Measurements from ENCODE around the gene MMP25. TPM values are rescaled to one million over a fixed set of nuclear protein-coding genes. Genes with fewer than 3 reads are reported as not detected.
"Not testable (repeated sequence)": the region's sequence is repeated elsewhere in the genome, so short reads cannot be mapped to it uniquely, and the experiment has no call there.

MMP25 gene
- total RNA-seq, 1 donor from 2014 or later = 10.2 TPM

- H3K9me3 Mint-ChIP-seq; intact Hi-C loops (cut with micrococcal nuclease); H3K27me3 Mint-ChIP-seq: not testable (repeated sequence)
- H3K36me3 Mint-ChIP-seq (ENCODE audit: low read depth) = peaks cover 44% of the 10 kb centered on the region
- peak overlapping the region; percentile 49 for H3K4me3 Mint-ChIP-seq
- DNase-seq = peak; percentile 72
- peaks cover 67% of the 10 kb centered on the region for H3K4me1 Mint-ChIP-seq
- peak overlapping the region; percentile 87 for H3K27ac Mint-ChIP-seq
Measured at GRCh38 chr16:3072148-3072547, 25.8 kb downstream of the MMP25 start.

- H3K4me3 Mint-ChIP-seq; intact Hi-C loops (cut with micrococcal nuclease): not testable (repeated sequence)
- peaks cover 41% of the 10 kb centered on the region for H3K36me3 Mint-ChIP-seq (ENCODE audit: low read depth)
Measured at GRCh38 chr16:3072576-3073263, 26.4 kb downstream of the MMP25 start.

DNA sequence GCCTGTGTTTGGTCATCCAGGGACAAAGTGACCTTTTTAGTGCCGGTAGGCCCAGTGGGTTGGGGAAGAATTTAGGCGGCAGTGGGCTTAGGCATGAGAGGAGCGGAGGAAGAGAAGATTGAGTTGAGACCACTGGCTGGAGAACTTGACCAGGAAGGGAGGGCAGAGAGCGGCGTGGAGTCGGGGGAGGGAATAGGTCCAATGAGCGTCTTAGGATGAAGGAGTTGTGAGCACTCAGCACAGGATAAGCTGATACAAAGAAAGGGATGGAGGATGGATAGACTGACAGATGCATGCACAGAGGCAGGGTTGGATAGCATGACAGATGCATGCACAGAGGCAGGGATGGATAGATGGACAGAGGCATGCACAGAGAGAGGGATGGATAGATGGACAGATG lies 27.1 kb downstream of the MMP25 start:
- peak overlapping the region; percentile 99 for H3K27ac Mint-ChIP-seq
- H3K4me1 Mint-ChIP-seq = peaks cover 72% of the 10 kb centered on the region
- peaks cover 41% of the 10 kb centered on the region for H3K36me3 Mint-ChIP-seq (ENCODE audit: low read depth)
- intact Hi-C loops (cut with micrococcal nuclease) = no loop called here
- no peak for DNase-seq
- no peaks in the 10 kb centered on the region for H3K9me3 Mint-ChIP-seq
- H3K4me3 Mint-ChIP-seq = peak overlapping the region; percentile 80
- H3K27me3 Mint-ChIP-seq = no peaks in the 10 kb centered on the region

More at GRCh38 chr16:3072576-3073263, 26.4 kb downstream of the MMP25 start:
- H3K27ac Mint-ChIP-seq = peak overlapping the region; percentile 99
- peaks cover 68% of the 10 kb centered on the region for H3K4me1 Mint-ChIP-seq
- H3K9me3 Mint-ChIP-seq, H3K27me3 Mint-ChIP-seq: not testable (repeated sequence)
- DNase-seq = peak; percentile 70

DNA sequence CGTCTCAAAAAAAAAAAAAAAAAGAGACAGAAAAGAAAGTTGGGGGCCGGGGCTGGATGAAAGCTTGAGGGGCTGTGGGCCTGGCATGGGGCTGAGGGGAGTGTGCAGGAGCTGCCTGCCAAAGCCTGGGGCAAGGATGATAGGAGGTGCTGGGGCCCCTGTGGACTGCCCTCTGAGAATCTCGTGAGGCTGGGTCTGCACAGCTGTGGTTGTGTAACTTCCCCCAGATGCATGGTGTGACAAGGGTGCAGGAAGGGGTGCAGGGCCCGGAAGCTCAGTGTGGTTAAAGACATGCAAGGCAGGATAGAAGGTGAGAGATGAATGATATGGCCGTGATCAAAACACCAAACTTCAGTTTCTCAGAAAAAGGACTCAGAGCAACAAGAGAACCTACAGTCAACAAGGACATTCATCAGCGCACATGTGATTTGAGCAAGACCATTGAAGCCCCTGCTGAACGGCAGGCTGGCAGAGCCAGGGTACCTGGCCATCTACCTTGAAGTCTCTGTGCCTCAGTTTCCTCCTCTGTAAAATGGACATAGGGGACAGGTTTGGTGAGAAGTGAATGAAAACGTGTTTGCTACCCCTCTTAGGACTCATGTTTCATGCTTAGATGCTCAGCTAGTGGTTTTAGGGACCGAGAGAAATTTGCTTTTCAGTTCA lies 28.6 kb downstream of the MMP25 start:
- Mint-ChIP-seq H3K4me1 (peaks cover 71% of the 10 kb centered on the region), H3K27me3 (no peaks in the 10 kb centered on the region), H3K36me3 (ENCODE audit: low read depth) (peaks cover 39% of the 10 kb centered on the region), H3K4me3 (peak overlapping the region; percentile 80), H3K27ac (peak overlapping the region; percentile 99), H3K9me3 (peaks cover 4% of the 10 kb centered on the region)
- peak; percentile 96 for DNase-seq
- intact Hi-C loops (cut with micrococcal nuclease) = loop anchor here (1.0 to 2.0 kb wide), 2 partner anchors 9 to 16 kb away; no protein-coding TSS in a partner anchor

DNA sequence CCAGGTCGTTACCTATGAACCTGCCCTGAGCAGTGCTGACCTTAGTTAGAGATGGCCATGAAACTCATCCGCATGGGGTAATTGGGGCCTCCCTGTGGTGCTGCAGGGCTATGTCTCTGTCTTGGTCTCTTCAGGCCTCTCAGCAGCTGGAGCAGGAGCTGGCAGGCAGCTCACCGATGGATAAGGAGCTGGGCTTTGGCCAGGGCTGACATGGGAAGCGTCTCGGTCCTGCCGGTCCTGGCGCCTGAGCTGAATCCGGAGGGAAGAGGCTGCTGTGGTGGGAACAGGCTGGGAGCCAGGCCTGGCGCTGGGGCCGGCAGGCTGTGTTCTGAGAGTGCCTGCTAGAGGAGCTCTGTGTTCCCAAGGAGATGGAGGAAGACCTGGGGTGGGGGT lies 29.2 kb downstream of the MMP25 start:
- Mint-ChIP-seq H3K4me1 (peaks cover 69% of the 10 kb centered on the region), H3K27ac (peak overlapping the region; percentile 99), H3K27me3 (no peaks in the 10 kb centered on the region), H3K4me3 (peak overlapping the region; percentile 80), H3K9me3 (peaks cover 5% of the 10 kb centered on the region), H3K36me3 (ENCODE audit: low read depth) (peaks cover 35% of the 10 kb centered on the region)
- intact Hi-C loops (cut with micrococcal nuclease) = loop anchor here (1.0 to 2.0 kb wide), 2 partner anchors 9 to 17 kb away; no protein-coding TSS in a partner anchor
- no peak for DNase-seq

DNA sequence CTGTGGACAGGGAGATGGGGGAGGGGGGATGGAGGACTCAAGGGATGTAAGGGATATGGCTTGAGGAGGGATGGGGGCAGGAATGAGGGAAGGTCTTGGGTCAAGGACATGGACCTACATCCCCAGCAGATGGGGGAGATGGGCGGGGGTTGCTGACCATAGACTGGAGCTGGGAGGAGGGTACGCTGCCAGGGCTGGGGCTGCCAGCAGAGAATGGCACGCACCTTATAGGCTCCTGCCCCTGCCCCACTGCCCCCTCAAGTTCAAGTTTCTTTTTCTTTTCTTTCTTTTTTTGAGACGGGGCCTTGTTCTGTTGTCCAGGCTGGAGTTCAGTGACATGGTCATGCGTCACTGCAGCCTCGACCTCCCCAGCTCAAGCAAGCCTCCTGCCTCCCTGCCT lies 29.6 kb downstream of the MMP25 start:
- not testable (repeated sequence) for DNase-seq, H3K9me3 Mint-ChIP-seq, H3K27me3 Mint-ChIP-seq
- H3K36me3 Mint-ChIP-seq (ENCODE audit: low read depth) = peaks cover 38% of the 10 kb centered on the region
- peaks cover 71% of the 10 kb centered on the region for H3K4me1 Mint-ChIP-seq
- intact Hi-C loops (cut with micrococcal nuclease) = loop anchor here (1.0 to 2.0 kb wide), 2 partner anchors 10 to 17 kb away; no protein-coding TSS in a partner anchor
- H3K27ac Mint-ChIP-seq = peak overlapping the region; percentile 99
- H3K4me3 Mint-ChIP-seq = peak overlapping the region; percentile 80

- no peak for DNase-seq
- intact Hi-C loops (cut with micrococcal nuclease) = no loop called here
- Mint-ChIP-seq H3K4me3 (peak overlapping the region; percentile 80), H3K36me3 (ENCODE audit: low read depth) (peaks cover 42% of the 10 kb centered on the region), H3K27ac (peak overlapping the region; percentile 99), H3K4me1 (peaks cover 70% of the 10 kb centered on the region), H3K27me3 (no peaks in the 10 kb centered on the region), H3K9me3 (peaks cover 8% of the 10 kb centered on the region)
Measured at GRCh38 chr16:3076577-3076976, 30.2 kb downstream of the MMP25 start.

DNA sequence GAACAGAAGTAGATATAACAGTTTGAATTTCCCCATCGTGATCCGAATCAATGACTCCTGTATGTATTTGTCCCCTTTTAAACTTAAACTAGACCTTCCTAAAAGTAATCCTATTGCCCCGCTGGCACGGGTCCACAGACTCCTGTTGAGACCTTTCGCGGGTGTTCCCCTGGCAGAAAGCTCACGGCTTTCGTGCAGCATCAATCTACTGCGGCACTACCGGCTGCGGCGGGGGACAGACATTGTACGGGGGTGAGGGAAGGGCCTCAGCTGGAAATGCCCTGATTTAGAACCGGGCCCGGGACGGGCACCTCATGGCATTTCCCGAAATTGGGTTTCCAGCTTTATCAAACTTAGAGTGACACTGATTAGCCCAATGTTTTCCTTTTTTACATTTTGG lies 33.7 kb downstream of the MMP25 start:
- intact Hi-C loops (cut with micrococcal nuclease) = no loop called here
- DNase-seq = no peak
- Mint-ChIP-seq H3K27me3 (no peaks in the 10 kb centered on the region), H3K4me1 (peaks cover 58% of the 10 kb centered on the region), H3K9me3 (peaks cover 11% of the 10 kb centered on the region), H3K4me3 (no peak overlapping the region), H3K27ac (peak overlapping the region; percentile 64), H3K36me3 (ENCODE audit: low read depth) (peaks cover 49% of the 10 kb centered on the region)

- H3K4me3 Mint-ChIP-seq; intact Hi-C loops (cut with micrococcal nuclease); DNase-seq; H3K27ac Mint-ChIP-seq; H3K27me3 Mint-ChIP-seq: not testable (repeated sequence)
- Mint-ChIP-seq H3K36me3 (ENCODE audit: low read depth) (peaks cover 43% of the 10 kb centered on the region), H3K9me3 (peaks cover 11% of the 10 kb centered on the region), H3K4me1 (peaks cover 50% of the 10 kb centered on the region)
Measured at GRCh38 chr16:3081957-3082356, 35.6 kb downstream of the MMP25 start.

GRCh38 chr16:3083408-3083807 lies 37.0 kb downstream of the MMP25 start:
- Mint-ChIP-seq H3K9me3 (peaks cover 11% of the 10 kb centered on the region), H3K27ac (peak overlapping the region; percentile 76), H3K4me1 (peaks cover 48% of the 10 kb centered on the region), H3K36me3 (ENCODE audit: low read depth) (peaks cover 32% of the 10 kb centered on the region)
- intact Hi-C loops (cut with micrococcal nuclease); DNase-seq; H3K27me3 Mint-ChIP-seq; H3K4me3 Mint-ChIP-seq: not testable (repeated sequence)

GRCh38 chr16:3084491-3084890 lies 38.1 kb downstream of the MMP25 start:
- peak overlapping the region; percentile 57 for H3K27ac Mint-ChIP-seq
- H3K4me3 Mint-ChIP-seq = no peak overlapping the region
- H3K36me3 Mint-ChIP-seq (ENCODE audit: low read depth) = peaks cover 25% of the 10 kb centered on the region
- peaks cover 43% of the 10 kb centered on the region for H3K4me1 Mint-ChIP-seq
- peaks cover 11% of the 10 kb centered on the region for H3K9me3 Mint-ChIP-seq
- no peaks in the 10 kb centered on the region for H3K27me3 Mint-ChIP-seq
- intact Hi-C loops (cut with micrococcal nuclease) = no loop called here
- DNase-seq = no peak

DNA sequence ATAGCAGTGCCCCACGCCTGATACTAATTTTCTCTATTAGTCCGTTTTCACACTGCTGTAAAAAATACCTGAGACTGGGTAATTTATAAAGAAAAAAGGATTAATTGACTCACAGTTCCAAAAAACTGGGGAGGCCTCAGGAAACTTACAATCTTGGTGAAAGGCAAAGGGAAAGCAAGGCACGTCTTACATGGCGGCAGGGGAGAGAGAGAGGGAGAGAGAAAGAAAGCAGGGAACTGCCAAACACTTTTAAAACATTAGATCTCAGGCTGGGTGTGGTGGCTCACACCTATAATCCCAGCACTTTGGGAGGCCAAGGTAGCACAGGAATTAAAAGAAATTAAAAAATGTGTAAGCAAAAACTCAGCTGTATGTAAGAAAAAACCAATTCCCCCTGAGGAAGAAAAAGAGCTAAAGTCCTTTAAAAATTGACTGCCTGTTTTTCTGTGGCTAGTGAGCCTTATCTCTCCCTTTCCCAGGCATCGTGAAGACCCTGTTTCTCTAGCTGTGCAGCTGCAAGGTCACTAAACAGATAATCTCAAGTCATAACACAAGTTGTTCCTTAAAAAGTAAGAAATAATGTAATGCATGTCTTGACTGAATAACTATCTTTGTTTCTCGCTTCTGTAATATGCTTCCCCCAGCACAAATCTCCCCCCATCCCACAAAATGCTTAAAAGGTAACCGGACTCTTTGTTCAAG lies 38.8 kb downstream of the MMP25 start:
- Mint-ChIP-seq H3K36me3 (ENCODE audit: low read depth) (peaks cover 19% of the 10 kb centered on the region), H3K4me3 (peak overlapping the region; percentile 42), H3K27ac (peak overlapping the region; percentile 70), H3K9me3 (peaks cover 6% of the 10 kb centered on the region), H3K4me1 (peaks cover 37% of the 10 kb centered on the region), H3K27me3 (no peaks in the 10 kb centered on the region)
- DNase-seq = no peak
- intact Hi-C loops (cut with micrococcal nuclease) = no loop called here

DNA sequence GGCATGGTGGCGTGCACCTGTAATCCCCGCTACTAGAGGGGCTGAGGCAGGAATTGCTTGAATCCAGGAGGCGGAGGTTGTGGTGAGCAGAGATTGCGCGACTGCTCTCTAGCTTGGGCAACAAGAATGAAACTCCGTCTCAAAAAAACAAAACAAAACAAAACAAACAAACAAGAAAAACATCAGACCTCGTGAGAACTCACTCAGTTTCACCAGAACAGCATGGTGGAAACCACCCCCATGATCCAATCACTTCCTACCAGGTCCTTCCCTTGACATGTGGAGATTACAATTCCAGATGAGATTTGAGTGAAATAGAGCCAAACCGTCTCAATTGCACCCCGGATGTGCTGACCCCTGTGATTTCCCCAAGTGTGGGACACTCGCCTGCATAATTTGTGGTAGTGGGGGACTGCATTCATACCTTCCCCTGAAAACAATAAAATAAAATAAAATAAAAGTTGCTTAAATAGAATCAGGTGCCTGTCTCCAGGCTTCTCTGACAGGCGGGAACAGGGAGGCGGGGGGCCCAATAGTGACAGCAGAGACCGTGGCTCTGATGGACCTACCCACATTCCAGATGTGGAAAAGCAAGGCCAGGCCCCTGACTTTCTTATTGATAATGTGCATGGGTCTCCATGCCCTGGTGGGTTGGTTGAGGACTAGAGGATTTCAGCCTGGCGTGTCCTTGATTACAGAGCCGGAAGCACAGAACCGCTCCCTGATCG lies 39.7 kb downstream of the MMP25 start:
- Mint-ChIP-seq H3K36me3 (ENCODE audit: low read depth) (peaks cover 14% of the 10 kb centered on the region), H3K27me3 (no peaks in the 10 kb centered on the region), H3K4me1 (peaks cover 37% of the 10 kb centered on the region), H3K9me3 (peaks cover 3% of the 10 kb centered on the region), H3K4me3 (peak overlapping the region; percentile 78), H3K27ac (peak overlapping the region; percentile 70)
- intact Hi-C loops (cut with micrococcal nuclease) = no loop called here
- DNase-seq = no peak

Data from activated CD4-positive, alpha-beta T cell treated with anti-CD3 and anti-CD28 coated beads, Interleukin-2, amount 10 ng/mL, durations not matched to agents 24 days and 14 days (primary cell).